WTC11 (cell line): ENCODE data around the gene DNAJB8. TPM values are rescaled to one million over a fixed set of nuclear protein-coding genes. Genes with fewer than 3 reads are reported as not detected.

Source experiments
- ATAC-seq: fragments of 200-7000 bp; cut with Tn5 transposase; 2 replicates; pipeline ENCODE4 v1.10.0; 2021; ENCODE audit warnings: mild to moderate bottlenecking, moderate library complexity
- CTCF ChIA-PET: fragments of 300-600 bp; sonication (Branson Sonifier 250); formaldehyde crosslinking; loops from one replicate; lab custom pipeline; 2021; ENCODE audit warnings: antibody characterized with exemption; lab: Charles Lee
- POLR2A ChIA-PET: fragments of 350-600 bp; sonication (Branson Sonifier 250); formaldehyde crosslinking; loops from one replicate; lab custom pipeline; 2021; ENCODE audit warnings: antibody characterized with exemption; lab: Charles Lee
- DNase-seq: peaks from one replicate; pipeline ENCODE4 v3.0.0; 2021; ENCODE audit warnings: low spot score
- H3K27ac Mint-ChIP-seq: 2 replicates; pipeline ENCODE4 v1.8.0; 2021; ENCODE audit warnings: mixed read lengths
- H3K27me3 Mint-ChIP-seq: 2 replicates; pipeline ENCODE4 v1.8.0; 2021; ENCODE audit warnings: low read depth, mild to moderate bottlenecking, moderate library complexity, mixed read lengths
- H3K36me3 Mint-ChIP-seq: 2 replicates; pipeline ENCODE4 v1.8.0; 2021; ENCODE audit warnings: mixed read lengths
- H3K4me1 Mint-ChIP-seq: 2 replicates; pipeline ENCODE4 v1.8.0; 2022; ENCODE audit warnings: mixed read lengths
- H3K4me3 Mint-ChIP-seq: 2 replicates; pipeline ENCODE4 v1.8.0; 2021; ENCODE audit warnings: mild to moderate bottlenecking, moderate library complexity, mixed read lengths
- H3K9me3 Mint-ChIP-seq: 2 replicates; pipeline ENCODE4 v1.8.0; 2021; ENCODE audit warnings: mixed read lengths
- AFF4 ChIP-seq: sonication (generic); formaldehyde crosslinking; IDR thresholded peaks from 2 replicates; pipeline ENCODE4 v1.8.1; 2023; ENCODE audit warnings: mild to moderate bottlenecking, missing genetic modification reagents, borderline replicate concordance
- ATF3 ChIP-seq: sonication (generic); formaldehyde crosslinking; conservative IDR thresholded peaks from 2 replicates; pipeline ENCODE4 v1.8.1; 2022; ENCODE audit warnings: mild to moderate bottlenecking, missing genetic modification reagents
- ATF6 ChIP-seq: sonication (generic); formaldehyde crosslinking; IDR thresholded peaks from 2 replicates; pipeline ENCODE4 v1.8.1; 2023; ENCODE audit warnings: mild to moderate bottlenecking, missing genetic modification reagents
- CREM ChIP-seq: sonication (generic); formaldehyde crosslinking; IDR thresholded peaks from 2 replicates; pipeline ENCODE4 v1.8.1; 2022; ENCODE audit warnings: mild to moderate bottlenecking, missing genetic modification reagents, moderate library complexity
- CTCF ChIP-seq: fragments of 200-600 bp; IDR thresholded peaks from 2 replicates; pipeline ENCODE4 v1.8.0; 2022; ENCODE audit warnings: antibody characterized with exemption
- ETV6 ChIP-seq: sonication (generic); formaldehyde crosslinking; IDR thresholded peaks from 2 replicates; pipeline ENCODE4 v1.8.1; 2022; ENCODE audit warnings: mild to moderate bottlenecking, missing genetic modification reagents
- GRHL2 ChIP-seq: fragments of 250-450 bp; sonication (Bioruptor Pico); IDR thresholded peaks from 2 replicates; pipeline ENCODE4 v1.8.0; 2022; ENCODE audit warnings: mild to moderate bottlenecking, moderate library complexity; ENCODE audit not compliant: insufficient replicate concordance, severe bottlenecking
- HMGA2 ChIP-seq: fragments of 250-450 bp; sonication (Bioruptor Pico); IDR thresholded peaks from 2 replicates; pipeline ENCODE4 v1.4.0; 2021; ENCODE audit warnings: mild to moderate bottlenecking, moderate library complexity
- JAZF1 ChIP-seq: fragments of 250-450 bp; sonication (Bioruptor Pico); IDR thresholded peaks from 2 replicates; pipeline ENCODE4 v1.9.0; 2021; ENCODE audit warnings: moderate library complexity, mild to moderate bottlenecking, inconsistent platforms
- NR1H2 ChIP-seq: sonication (generic); formaldehyde crosslinking; IDR thresholded peaks from 2 replicates; pipeline ENCODE4 v1.9.0; 2021; ENCODE audit warnings: mild to moderate bottlenecking, moderate library complexity, missing genetic modification reagents
- PRDM15 ChIP-seq: sonication (generic); formaldehyde crosslinking; IDR thresholded peaks from 2 replicates; pipeline ENCODE4 v1.8.0; 2022; ENCODE audit warnings: missing genetic modification reagents
- PRRX2 ChIP-seq: fragments of 250-450 bp; sonication (Bioruptor Pico); IDR thresholded peaks from 2 replicates; pipeline ENCODE4 v1.8.0; 2021; ENCODE audit warnings: mild to moderate bottlenecking
- SMAD3 ChIP-seq: sonication (generic); formaldehyde crosslinking; IDR thresholded peaks from 2 replicates; pipeline ENCODE4 v1.8.0; 2022; ENCODE audit warnings: missing genetic modification reagents, mild to moderate bottlenecking, borderline replicate concordance
- SMAD4 ChIP-seq: sonication (generic); formaldehyde crosslinking; IDR thresholded peaks from 2 replicates; pipeline ENCODE4 v1.8.0; 2022; ENCODE audit warnings: mild to moderate bottlenecking, missing genetic modification reagents
- TEAD1 ChIP-seq: sonication (generic); formaldehyde crosslinking; IDR thresholded peaks from 2 replicates; pipeline ENCODE4 v1.8.0; 2022; ENCODE audit warnings: mild to moderate bottlenecking, missing genetic modification reagents
- ZBTB21 ChIP-seq: sonication (generic); formaldehyde crosslinking; IDR thresholded peaks from 2 replicates; pipeline ENCODE4 v1.8.1; 2023; ENCODE audit warnings: mild to moderate bottlenecking, missing genetic modification reagents, borderline replicate concordance
- ZNF121 ChIP-seq: sonication (generic); formaldehyde crosslinking; IDR thresholded peaks from 2 replicates; pipeline ENCODE4 v1.8.0; 2023; ENCODE audit warnings: missing genetic modification reagents
- ZNF138 ChIP-seq: sonication (generic); formaldehyde crosslinking; conservative IDR thresholded peaks from 2 replicates; pipeline ENCODE4 v1.8.1; 2022; ENCODE audit warnings: mild to moderate bottlenecking, moderate library complexity, missing genetic modification reagents
- ZNF671 ChIP-seq: fragments of 250-450 bp; sonication (Bioruptor Pico); IDR thresholded peaks from 2 replicates; pipeline ENCODE4 v1.8.0; 2021; ENCODE audit warnings: mild to moderate bottlenecking
- total RNA-seq: library from RNA; stranded (reverse); gene quantifications from 3 replicates; pipeline ENCODE4 v1.2.3, GENCODE V29; 2021

The DNAJB8 gene
- total RNA-seq, 1 experiment from 2014 or later: not detected

- H3K36me3 Mint-ChIP-seq: no peaks in the 10 kb centered on the region
- H3K9me3 Mint-ChIP-seq: peaks cover 25% of the 10 kb centered on the region
- TF ChIP-seq NR1H2 (no peak), AFF4 (CRISPR knock-in tag) (no peak), ATF6 (CRISPR knock-in tag) (no peak), GRHL2 (CRISPR knock-in tag) (no peak), SMAD4 (no peak), PRRX2 (CRISPR knock-in tag) (no peak), ZNF671 (CRISPR knock-in tag) (no peak), ZNF138 (CRISPR knock-in tag) (no peak), ZBTB21 (CRISPR knock-in tag) (no peak), ATF3 (CRISPR knock-in tag) (no peak), ZNF121 (no peak), HMGA2 (no peak), PRDM15 (no peak), TEAD1 (CRISPR knock-in tag) (no peak), ETV6 (CRISPR knock-in tag) (no peak), CREM (CRISPR knock-in tag) (no peak), CTCF (no peak), SMAD3 (CRISPR knock-in tag) (no peak), JAZF1 (no peak)
- peaks cover 37% of the 10 kb centered on the region for H3K27me3 Mint-ChIP-seq
- H3K4me1 Mint-ChIP-seq: no peaks in the 10 kb centered on the region
- no peak overlapping the region for H3K4me3 Mint-ChIP-seq
- no peak for DNase-seq
- POLR2A ChIA-PET: interaction anchor here (0.5 kb wide), 1 partner anchor 113 kb away, joined by 7 read pairs; no protein-coding TSS in a partner anchor
- no peak for ATAC-seq
- no peak overlapping the region for H3K27ac Mint-ChIP-seq
- CTCF ChIA-PET: no interaction called here
Measured at GRCh38 chr3:128446821-128447220, 19.9 kb downstream of the DNAJB8 start.
